IPS DF 6.9 (cell line): ENCODE measurements around the gene TUBA1A.
"Not testable (repeated sequence)": the region's sequence is repeated elsewhere in the genome, so short reads cannot be mapped to it uniquely, and the experiment has no call there.

ENCODE experiments used
- DNase-seq: peaks from one replicate; pipeline ENCODE4 v3.0.0-alpha.2; 2013; ENCODE audit warnings: low read depth, low spot score
- H3K27ac ChIP-seq: one replicate; pipeline ENCODE4 v1.5.1; 2013; ENCODE audit warnings: low read length, control low read depth
- H3K27me3 ChIP-seq: 2 replicates; pipeline ENCODE4 v1.6.1; 2013; ENCODE audit warnings: mild to moderate bottlenecking, low read length; ENCODE audit not compliant: control insufficient read depth, insufficient read depth
- H3K36me3 ChIP-seq: 2 replicates; pipeline ENCODE4 v1.6.1; 2013; ENCODE audit warnings: low read length; ENCODE audit not compliant: control insufficient read depth, insufficient read depth
- H3K4me1 ChIP-seq: 2 replicates; pipeline ENCODE4 v1.6.1; 2013; ENCODE audit warnings: low read length; ENCODE audit not compliant: control insufficient read depth, insufficient read depth
- H3K4me3 ChIP-seq: 2 replicates; pipeline ENCODE4 v1.5.1; 2013; ENCODE audit warnings: mild to moderate bottlenecking, low read length
- H3K9me3 ChIP-seq: 2 replicates; pipeline ENCODE4 v1.6.1; 2013; ENCODE audit warnings: low read length, inconsistent platforms; ENCODE audit not compliant: control insufficient read depth, insufficient read depth
- WGBS: extraction: QIAGEN DNeasy Blood & Tissue Kit; methylation state at CpG from one replicate; pipeline ENCODE4 v1.1.7; 2013; ENCODE audit warnings: mixed read lengths, missing lambda C conversion rate; ENCODE audit not compliant: insufficient read length, insufficient coverage; 5-methylcytosine and 5-hydroxymethylcytosine counted together

Gene TUBA1A

GRCh38 chr12:49225576-49226166, 36.8 kb upstream of the TUBA1A start:
- no peaks in the 10 kb centered on the region for H3K27me3 ChIP-seq
- WGBS: no CpG with 5 or more reads among the region's 7 CpGs
- no peaks in the 10 kb centered on the region for H3K4me1 ChIP-seq
- no peaks in the 10 kb centered on the region for H3K9me3 ChIP-seq
- H3K4me3 ChIP-seq: no peak overlapping the region; the same call in 1 of the 2 replicates
- no peak overlapping the region for H3K27ac ChIP-seq
- no peaks in the 10 kb centered on the region for H3K36me3 ChIP-seq
- no peak for DNase-seq

GRCh38 chr12:49223590-49224369, 34.9 kb upstream of the TUBA1A start:
- WGBS: no CpG with 5 or more reads among the region's 3 CpGs
- no peaks in the 10 kb centered on the region for H3K4me1 ChIP-seq
- no peaks in the 10 kb centered on the region for H3K9me3 ChIP-seq
- no peak overlapping the region for H3K27ac ChIP-seq
- no peaks in the 10 kb centered on the region for H3K36me3 ChIP-seq
- DNase-seq: no peak
- no peak overlapping the region for H3K4me3 ChIP-seq
- H3K27me3 ChIP-seq: no peaks in the 10 kb centered on the region

- no peak overlapping the region for H3K27ac ChIP-seq
- no peaks in the 10 kb centered on the region for H3K9me3 ChIP-seq
- no peaks in the 10 kb centered on the region for H3K4me1 ChIP-seq
- H3K27me3 ChIP-seq: no peaks in the 10 kb centered on the region
- no CpG with 5 or more reads among the region's 1 CpG for WGBS
- no peak for DNase-seq
- no peak overlapping the region for H3K4me3 ChIP-seq
- no peaks in the 10 kb centered on the region for H3K36me3 ChIP-seq
These were observed 34.2 kb upstream of the TUBA1A start for GRCh38 chr12:49223122-49223521.

GRCh38 chr12:49220972-49221371, 32.1 kb upstream of the TUBA1A start:
- Histone ChIP-seq H3K4me3 (no peak overlapping the region), H3K27ac (no peak overlapping the region), H3K9me3 (no peaks in the 10 kb centered on the region), H3K4me1 (no peaks in the 10 kb centered on the region), H3K27me3 (no peaks in the 10 kb centered on the region), H3K36me3 (no peaks in the 10 kb centered on the region)
- WGBS: no CpG with 5 or more reads among the region's 4 CpGs
- DNase-seq: no peak

- Histone ChIP-seq H3K27me3 (no peaks in the 10 kb centered on the region), H3K27ac (no peak overlapping the region), H3K4me1 (peaks cover 2% of the 10 kb centered on the region; the same call in 1 of the 2 replicates), H3K4me3 (no peak overlapping the region), H3K9me3 (no peaks in the 10 kb centered on the region), H3K36me3 (no peaks in the 10 kb centered on the region)
- no peak for DNase-seq
- no CpG with 5 or more reads among the region's 11 CpGs for WGBS
These were observed 30.6 kb upstream of the TUBA1A start for GRCh38 chr12:49219417-49220026.

- H3K27me3 ChIP-seq: no peaks in the 10 kb centered on the region
- H3K9me3 ChIP-seq: no peaks in the 10 kb centered on the region
- H3K4me1 ChIP-seq: peaks cover 2% of the 10 kb centered on the region; the same call in 1 of the 2 replicates
- no peak for DNase-seq
- no peak overlapping the region for H3K27ac ChIP-seq
- H3K4me3 ChIP-seq: no peak overlapping the region
- no CpG with 5 or more reads among the region's 9 CpGs for WGBS
- no peaks in the 10 kb centered on the region for H3K36me3 ChIP-seq
These were observed 23.7 kb upstream of the TUBA1A start for GRCh38 chr12:49212572-49212971.

GRCh38 chr12:49210703-49211102, 21.8 kb upstream of the TUBA1A start:
- not testable (repeated sequence) for H3K27me3 ChIP-seq, H3K27ac ChIP-seq, H3K4me1 ChIP-seq, H3K9me3 ChIP-seq, DNase-seq, H3K4me3 ChIP-seq, H3K36me3 ChIP-seq
- WGBS: no CpG with 5 or more reads among the region's 7 CpGs

GRCh38 chr12:49208676-49209075, 19.8 kb upstream of the TUBA1A start:
- H3K9me3 ChIP-seq: no peaks in the 10 kb centered on the region
- no peak overlapping the region for H3K4me3 ChIP-seq
- no peaks in the 10 kb centered on the region for H3K36me3 ChIP-seq
- H3K4me1 ChIP-seq: no peaks in the 10 kb centered on the region
- DNase-seq: no peak
- WGBS: no CpG with 5 or more reads among the region's 12 CpGs
- H3K27me3 ChIP-seq: no peaks in the 10 kb centered on the region
- no peak overlapping the region for H3K27ac ChIP-seq

- WGBS: no CpG with 5 or more reads among the region's 1 CpG
These were observed 19.3 kb upstream of the TUBA1A start for GRCh38 chr12:49208146-49208545.

GRCh38 chr12:49206389-49206788, 17.5 kb upstream of the TUBA1A start:
- no peaks in the 10 kb centered on the region for H3K36me3 ChIP-seq

More at GRCh38 chr12:49208146-49208545, 19.3 kb upstream of the TUBA1A start:
- Histone ChIP-seq H3K4me1 (no peaks in the 10 kb centered on the region), H3K27ac (no peak overlapping the region), H3K27me3 (no peaks in the 10 kb centered on the region), H3K36me3 (no peaks in the 10 kb centered on the region), H3K4me3 (no peak overlapping the region), H3K9me3 (no peaks in the 10 kb centered on the region)
- DNase-seq: no peak

More at GRCh38 chr12:49206389-49206788, 17.5 kb upstream of the TUBA1A start:
- no peaks in the 10 kb centered on the region for H3K27me3 ChIP-seq
- no peak overlapping the region for H3K27ac ChIP-seq
- no peak for DNase-seq
- no peaks in the 10 kb centered on the region for H3K4me1 ChIP-seq
- H3K9me3 ChIP-seq: no peaks in the 10 kb centered on the region
- H3K4me3 ChIP-seq: no peak overlapping the region
